NCI-H2029 treated with DMSO at 0.1 percent for 48 hours (cell line): Measurements from ENCODE around the gene RNF169.
"Not testable (repeated sequence)": the region's sequence is repeated elsewhere in the genome, so short reads cannot be mapped to it uniquely, and the experiment has no call there.

Source experiments
- DNase-seq: peaks from one replicate; lab custom pipeline; 2025; lab: John Stamatoyannopoulos, UW

RNF169 gene

GRCh38 chr11:74768172-74768651, 19.6 kb downstream of the RNF169 start:
- not testable (repeated sequence) for DNase-seq

GRCh38 chr11:74769055-74769707, 20.5 kb downstream of the RNF169 start:
- DNase-seq, result no peak

GRCh38 chr11:74770456-74770855, 21.8 kb downstream of the RNF169 start:
- no peak for DNase-seq

GRCh38 chr11:74771139-74771538, 22.5 kb downstream of the RNF169 start:
- DNase-seq, result no peak

- DNase-seq, result no peak
Observed at GRCh38 chr11:74773476-74773875, 24.8 kb downstream of the RNF169 start.

GRCh38 chr11:74775762-74776161, 27.1 kb downstream of the RNF169 start:
- no peak for DNase-seq

GRCh38 chr11:74776546-74776945, 27.9 kb downstream of the RNF169 start:
- no peak for DNase-seq

GRCh38 chr11:74777038-74777437, 28.4 kb downstream of the RNF169 start:
- no peak for DNase-seq

GRCh38 chr11:74777877-74778276, 29.2 kb downstream of the RNF169 start:
- no peak for DNase-seq

GRCh38 chr11:74778581-74778980, 29.9 kb downstream of the RNF169 start:
- DNase-seq, result no peak

- no peak for DNase-seq
Observed at GRCh38 chr11:74780248-74781005, 31.8 kb downstream of the RNF169 start.

- DNase-seq, result no peak
Observed at GRCh38 chr11:74783241-74783871, 34.7 kb downstream of the RNF169 start.

GRCh38 chr11:74784234-74784633, 35.6 kb downstream of the RNF169 start:
- no peak for DNase-seq

GRCh38 chr11:74784726-74785125, 36.1 kb downstream of the RNF169 start:
- DNase-seq, result no peak

GRCh38 chr11:74786574-74786973, 37.9 kb downstream of the RNF169 start:
- no peak for DNase-seq

- DNase-seq, result no peak
Observed at GRCh38 chr11:74791333-74792100, 42.9 kb downstream of the RNF169 start.

- DNase-seq, result no peak
Observed at GRCh38 chr11:74806267-74806666, 57.6 kb downstream of the RNF169 start.

GRCh38 chr11:74809801-74810200, 61.2 kb downstream of the RNF169 start:
- DNase-seq, result no peak

- DNase-seq, result no peak
Observed at GRCh38 chr11:74815966-74816365, 67.3 kb downstream of the RNF169 start.

- DNase-seq, result no peak
Observed at GRCh38 chr11:74816664-74817063, 68.0 kb downstream of the RNF169 start.

GRCh38 chr11:74818283-74818946, 69.8 kb downstream of the RNF169 start:
- no peak for DNase-seq

GRCh38 chr11:74819400-74819799, 70.8 kb downstream of the RNF169 start:
- DNase-seq, result no peak
